Mesenchymal stem cell (in vitro differentiated cells and primary cell): Measurements from ENCODE around the gene CLMN.

ENCODE experiments used
- DNase-seq: peaks from one replicate; pipeline ENCODE4 v3.0.0-alpha.2; 2013
- H2AFZ ChIP-seq: one replicate; pipeline ENCODE4 v1.6.1; 2013; ENCODE audit warnings: low read depth, mild to moderate bottlenecking, control low read depth, inconsistent platforms, low read length, moderate library complexity
- H2AK5ac ChIP-seq: 2 replicates; pipeline ENCODE4 v1.6.1; 2013; ENCODE audit warnings: low read length, moderate library complexity, mild to moderate bottlenecking, inconsistent platforms; ENCODE audit not compliant: severe bottlenecking
- H2BK120ac ChIP-seq: one replicate; pipeline ENCODE4 v1.6.1; 2013; ENCODE audit warnings: low read depth, mild to moderate bottlenecking, inconsistent platforms, low read length, moderate library complexity
- H2BK12ac ChIP-seq, 2 experiments: one replicate each; pipeline ENCODE4 v1.6.1; 2013; ENCODE audit warnings: inconsistent platforms in 2 of 2, low read length in 2 of 2, mild to moderate bottlenecking in 2 of 2, moderate library complexity in 2 of 2, control low read depth in 1 of 2
- H2BK15ac ChIP-seq: one replicate; pipeline ENCODE4 v1.6.1; 2013; ENCODE audit warnings: mild to moderate bottlenecking, low read depth, inconsistent platforms; ENCODE audit not compliant: poor library complexity, severe bottlenecking
- H2BK5ac ChIP-seq: 2 replicates; pipeline ENCODE4 v1.6.1; 2013; ENCODE audit warnings: low read depth, mild to moderate bottlenecking, low read length, control low read depth, inconsistent platforms; ENCODE audit not compliant: poor library complexity, severe bottlenecking
- H3K14ac ChIP-seq, 2 experiments: one replicate each; pipeline ENCODE4 v1.6.1; 2013; ENCODE audit warnings: inconsistent platforms in 2 of 2, low read length in 2 of 2, control low read depth in 1 of 2, mild to moderate bottlenecking in 1 of 2, moderate library complexity in 1 of 2
- H3K18ac ChIP-seq, 2 experiments: one replicate each; pipeline ENCODE4 v1.6.1; 2013; ENCODE audit warnings: inconsistent platforms in 2 of 2, low read length in 2 of 2, control low read depth in 1 of 2, low read depth in 1 of 2, mild to moderate bottlenecking in 1 of 2
- H3K23ac ChIP-seq, 2 experiments: one replicate each; pipeline ENCODE4 v1.6.1; 2013; ENCODE audit warnings: inconsistent platforms in 2 of 2, low read length in 2 of 2, mild to moderate bottlenecking in 2 of 2, moderate library complexity in 2 of 2, control low read depth in 1 of 2
- H3K27ac ChIP-seq: 2 replicates; pipeline ENCODE4 v1.5.1; 2013; ENCODE audit warnings: mild to moderate bottlenecking, moderate library complexity, low read length, control low read depth, inconsistent platforms; ENCODE audit not compliant: poor library complexity, severe bottlenecking
- H3K27me3 ChIP-seq, 2 experiments: 2 replicates each; pipeline versions ENCODE4 v1.6.1 to v1.7.0; 2013; ENCODE audit warnings: low read length in 2 of 2, mild to moderate bottlenecking in 2 of 2, moderate library complexity in 2 of 2, control low read depth in 1 of 2, inconsistent platforms in 1 of 2; ENCODE audit not compliant: control insufficient read depth in 1 of 2, insufficient read depth in 1 of 2
- H3K36me3 ChIP-seq, 2 experiments: 2 replicates each; pipeline versions ENCODE4 v1.6.1 to v1.7.0; 2013; ENCODE audit warnings: low read length in 2 of 2, control low read depth in 1 of 2, inconsistent platforms in 1 of 2, low read depth in 1 of 2, mild to moderate bottlenecking in 1 of 2; ENCODE audit not compliant: insufficient read depth in 2 of 2, control insufficient read depth in 1 of 2
- H3K4ac ChIP-seq, 2 experiments: one replicate each; pipeline ENCODE4 v1.6.1; 2013; ENCODE audit warnings: inconsistent platforms in 2 of 2, low read length in 2 of 2, mild to moderate bottlenecking in 2 of 2, moderate library complexity in 2 of 2, control low read depth in 1 of 2, low read depth in 1 of 2
- H3K4me1 ChIP-seq: 2 replicates; pipeline ENCODE4 v1.6.1; 2013; ENCODE audit warnings: low read depth, low read length, control low read depth; ENCODE audit not compliant: control insufficient read depth, insufficient read depth
- H3K4me2 ChIP-seq: 2 replicates; pipeline ENCODE4 v1.6.1; 2013; ENCODE audit warnings: low read length, mild to moderate bottlenecking, inconsistent platforms; ENCODE audit not compliant: poor library complexity, severe bottlenecking
- H3K4me3 ChIP-seq, 2 experiments: 2 replicates each; pipeline versions ENCODE4 v1.5.1 to v1.7.0; 2013; ENCODE audit warnings: low read length in 2 of 2, mild to moderate bottlenecking in 2 of 2, control low read depth in 1 of 2, low read depth in 1 of 2; ENCODE audit not compliant: insufficient read depth in 1 of 2
- H3K79me1 ChIP-seq: replicated peaks from 2 replicates; pipeline ENCODE4 v1.6.1; 2013; ENCODE audit warnings: mild to moderate bottlenecking, control low read depth, low read length, inconsistent platforms; ENCODE audit not compliant: poor library complexity, severe bottlenecking
- H3K9ac ChIP-seq: 2 replicates; pipeline ENCODE4 v1.7.0; 2013; ENCODE audit warnings: mild to moderate bottlenecking, low read length, moderate library complexity
- H3K9me3 ChIP-seq: 2 replicates; pipeline ENCODE4 v1.7.0; 2013; ENCODE audit warnings: mild to moderate bottlenecking, low read length; ENCODE audit not compliant: control insufficient read depth
- H4K8ac ChIP-seq: one replicate; pipeline ENCODE4 v1.6.1; 2013; ENCODE audit warnings: inconsistent platforms, mild to moderate bottlenecking, low read length, moderate library complexity
- H4K91ac ChIP-seq: one replicate; pipeline ENCODE4 v1.6.1; 2013; ENCODE audit warnings: mild to moderate bottlenecking, low read length, inconsistent platforms
- WGBS: methylation state at CpG from one replicate; pipeline ENCODE4 v1.1.7; 2013; ENCODE audit warnings: mixed read lengths; 5-methylcytosine and 5-hydroxymethylcytosine counted together

Gene CLMN

GRCh38 chr14:95334044-95334443 is 14.3 kb upstream of the CLMN start:
- Histone ChIP-seq H2BK120ac (no peak overlapping the region), H3K4me3 (no peak overlapping the region), H3K18ac (no peak overlapping the region), H3K27me3 (peaks cover 4 to 51% of the 10 kb centered on the region in 2 experiments), H3K4ac (no peak overlapping the region), H3K4me2 (no peak overlapping the region), H3K14ac (no peak overlapping the region), H3K9ac (no peak overlapping the region), H3K4me1 (no peaks in the 10 kb centered on the region), H3K23ac (no peak overlapping the region), H3K79me1 (no peaks in the 10 kb centered on the region), H3K27ac (no peak overlapping the region), H2BK15ac (no peak overlapping the region), H4K91ac (no peak overlapping the region), H2BK12ac (no peak overlapping the region), H2AFZ (no peak overlapping the region), H3K9me3 (no peaks in the 10 kb centered on the region), H2AK5ac (no peak overlapping the region), H3K36me3 (no peaks in the 10 kb centered on the region), H2BK5ac (no peak overlapping the region), H4K8ac (no peak overlapping the region)
- 76% methylated on average over 5 of the region's 6 CpGs for WGBS
- no peak for DNase-seq

GRCh38 chr14:95332641-95333040 is 12.9 kb upstream of the CLMN start:
- no peak overlapping the region for H3K27ac ChIP-seq
- no peak for DNase-seq
- no peak overlapping the region for H2AK5ac ChIP-seq
- H2BK120ac ChIP-seq: no peak overlapping the region
- no peak overlapping the region for H3K14ac ChIP-seq
- no peak overlapping the region for H3K4me2 ChIP-seq
- no peaks in the 10 kb centered on the region for H3K36me3 ChIP-seq
- WGBS: 87% methylated on average over 3 of the region's 3 CpGs
- no peak overlapping the region for H3K4ac ChIP-seq
- H4K91ac ChIP-seq: no peak overlapping the region
- H3K18ac ChIP-seq: no peak overlapping the region
- H2BK12ac ChIP-seq: no peak overlapping the region
- no peak overlapping the region for H3K4me3 ChIP-seq
- H4K8ac ChIP-seq: no peak overlapping the region
- H2BK5ac ChIP-seq: no peak overlapping the region
- no peaks in the 10 kb centered on the region for H3K79me1 ChIP-seq
- peaks cover 0 to 43% of the 10 kb centered on the region in 2 experiments for H3K27me3 ChIP-seq
- H3K9ac ChIP-seq: no peak overlapping the region
- H2AFZ ChIP-seq: no peak overlapping the region
- no peak overlapping the region for H3K23ac ChIP-seq
- H3K9me3 ChIP-seq: no peaks in the 10 kb centered on the region
- no peak overlapping the region for H2BK15ac ChIP-seq
- no peaks in the 10 kb centered on the region for H3K4me1 ChIP-seq

- Histone ChIP-seq H2BK12ac (no peak overlapping the region), H3K9me3 (no peaks in the 10 kb centered on the region), H2BK5ac (no peak overlapping the region), H3K27ac (no peak overlapping the region), H3K79me1 (no peaks in the 10 kb centered on the region), H2BK15ac (no peak overlapping the region), H3K4me1 (no peaks in the 10 kb centered on the region), H3K23ac (no peak overlapping the region), H2BK120ac (no peak overlapping the region), H3K27me3 (peaks cover 2 to 40% of the 10 kb centered on the region in 2 experiments), H4K91ac (no peak overlapping the region), H3K14ac (no peak overlapping the region), H2AK5ac (no peak overlapping the region), H3K4me3 (no peak overlapping the region), H3K36me3 (no peaks in the 10 kb centered on the region), H3K4ac (no peak overlapping the region), H2AFZ (no peak overlapping the region), H4K8ac (no peak overlapping the region), H3K4me2 (no peak overlapping the region), H3K9ac (no peak overlapping the region), H3K18ac (no peak overlapping the region)
- DNase-seq: no peak
- WGBS: 87% methylated on average over 10 of the region's 10 CpGs
These were observed 12.2 kb upstream of the CLMN start for GRCh38 chr14:95331708-95332408.

GRCh38 chr14:95330591-95331370 is 11.1 kb upstream of the CLMN start:
- Histone ChIP-seq H3K18ac (no peak overlapping the region), H4K91ac (no peak overlapping the region), H3K4me3 (no peak overlapping the region), H3K27me3 (peaks cover 6 to 37% of the 10 kb centered on the region in 2 experiments), H2BK15ac (no peak overlapping the region), H3K9me3 (no peaks in the 10 kb centered on the region), H2AK5ac (no peak overlapping the region), H2BK12ac (no peak overlapping the region), H3K4me2 (no peak overlapping the region), H3K14ac (no peak overlapping the region), H4K8ac (no peak overlapping the region), H3K27ac (no peak overlapping the region), H3K4me1 (no peaks in the 10 kb centered on the region), H3K23ac (no peak overlapping the region), H3K79me1 (no peaks in the 10 kb centered on the region), H3K36me3 (no peaks in the 10 kb centered on the region), H3K9ac (no peak overlapping the region), H2BK5ac (no peak overlapping the region), H2AFZ (no peak overlapping the region), H2BK120ac (no peak overlapping the region), H3K4ac (no peak overlapping the region)
- no peak for DNase-seq
- 86% methylated on average over 20 of the region's 20 CpGs for WGBS
